Neutrophil (primary cell): ENCODE measurements around the gene FBLIM1.

Source experiments
- H3K27ac ChIP-seq: fragments of 200-600 bp; sonication (generic); 2 replicates; pipeline ENCODE4 v1.5.1; 2016; ENCODE audit warnings: mild to moderate bottlenecking, moderate library complexity
- H3K27me3 ChIP-seq: fragments of 200-600 bp; sonication (generic); 2 replicates; pipeline ENCODE4 v1.6.0; 2016; ENCODE audit warnings: mild to moderate bottlenecking
- H3K36me3 ChIP-seq: fragments of 200-600 bp; sonication (generic); 2 replicates; pipeline ENCODE4 v1.5.1; 2017
- H3K4me1 ChIP-seq, 2 experiments: fragments of 200-600 bp in 1 of 2; sonication (generic) in 1 of 2; 1 replicate in 1 of 2; 2 replicates in 1 of 2; pipeline versions ENCODE4 v1.5.1 to v1.6.1; 2013 to 2016; ENCODE audit warnings: low read depth in 1 of 2, low read length in 1 of 2, mild to moderate bottlenecking in 1 of 2, moderate library complexity in 1 of 2; ENCODE audit not compliant: control insufficient read depth in 1 of 2, insufficient read depth in 1 of 2
- H3K4me3 ChIP-seq, 2 experiments: fragments of 200-600 bp in 1 of 2; sonication (generic) in 1 of 2; 1 replicate in 1 of 2; 2 replicates in 1 of 2; pipeline ENCODE4 v1.5.1; 2013 to 2016; ENCODE audit warnings: low read depth in 1 of 2, low read length in 1 of 2, mild to moderate bottlenecking in 1 of 2, moderate library complexity in 1 of 2
- H3K9me3 ChIP-seq: fragments of 200-600 bp; sonication (generic); 2 replicates; pipeline ENCODE4 v1.5.1; 2016
- CTCF ChIP-seq: fragments of 200-600 bp; sonication (generic); IDR thresholded peaks from 2 replicates; pipeline ENCODE4 v1.5.1; 2016; ENCODE audit warnings: antibody characterized with exemption

Gene FBLIM1

GRCh38 chr1:15718199-15718601, 40.4 kb upstream of the FBLIM1 start:
- H3K36me3 ChIP-seq = peaks cover 74% of the 10 kb centered on the region
- no peaks in the 10 kb centered on the region for H3K27me3 ChIP-seq
- H3K9me3 ChIP-seq = no peaks in the 10 kb centered on the region
- no peaks in the 10 kb centered on the region for H3K4me1 ChIP-seq
- H3K4me3 ChIP-seq = no peak overlapping the region
- TF ChIP-seq CTCF = no peak
- no peak overlapping the region for H3K27ac ChIP-seq

DNA sequence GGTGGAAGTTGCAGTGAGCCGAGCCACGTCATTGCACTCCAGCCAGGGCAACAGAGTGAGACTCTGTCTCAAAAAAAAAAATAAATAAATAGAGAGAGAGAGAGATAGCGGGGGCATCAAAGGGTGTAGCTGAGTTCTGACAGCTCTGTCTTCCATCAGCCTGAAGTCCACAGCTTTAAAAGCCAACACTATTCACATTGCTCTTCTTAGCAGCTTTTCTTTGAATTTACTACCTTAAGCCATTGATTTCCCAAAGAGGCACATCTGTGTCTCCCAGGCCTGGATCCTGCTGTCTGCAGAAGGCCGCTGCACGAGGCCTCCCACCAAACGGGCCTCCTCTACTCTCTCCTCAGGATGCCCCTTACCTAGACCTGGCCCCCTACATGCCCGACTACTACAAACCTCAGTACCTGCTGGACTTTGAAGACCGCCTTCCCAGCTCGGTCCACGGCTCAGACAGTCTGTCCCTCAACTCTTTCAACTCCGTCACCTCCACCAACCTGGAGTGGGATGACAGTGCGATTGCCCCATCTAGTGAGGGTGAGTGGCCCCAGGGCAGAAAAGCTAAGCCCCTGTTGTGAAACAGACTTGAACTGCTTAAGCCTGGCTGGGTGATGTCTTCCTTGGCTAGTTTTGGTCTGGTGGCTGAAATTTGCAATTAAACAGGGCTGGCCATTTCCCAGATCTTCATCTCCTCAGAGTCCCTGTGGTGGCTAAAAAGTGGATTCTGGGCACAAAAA, 39.0 kb upstream of the FBLIM1 start:
- no peaks in the 10 kb centered on the region for H3K9me3 ChIP-seq
- no peak overlapping the region for H3K4me3 ChIP-seq
- H3K36me3 ChIP-seq = peaks cover 85% of the 10 kb centered on the region
- no peaks in the 10 kb centered on the region for H3K4me1 ChIP-seq
- H3K27ac ChIP-seq = no peak overlapping the region
- TF ChIP-seq CTCF = no peak
- no peaks in the 10 kb centered on the region for H3K27me3 ChIP-seq

- H3K4me1 ChIP-seq = no peaks in the 10 kb centered on the region
- no peak overlapping the region for H3K4me3 ChIP-seq
- H3K27ac ChIP-seq = no peak overlapping the region
- no peaks in the 10 kb centered on the region for H3K27me3 ChIP-seq
- H3K9me3 ChIP-seq = no peaks in the 10 kb centered on the region
- TF ChIP-seq CTCF = no peak
- peaks cover 96% of the 10 kb centered on the region for H3K36me3 ChIP-seq
Observed at GRCh38 chr1:15720861-15721260, 37.7 kb upstream of the FBLIM1 start.

- Histone ChIP-seq H3K27me3 (no peaks in the 10 kb centered on the region), H3K36me3 (peaks cover 98% of the 10 kb centered on the region), H3K27ac (no peak overlapping the region), H3K4me3 (no peak overlapping the region), H3K4me1 (no peaks in the 10 kb centered on the region), H3K9me3 (no peaks in the 10 kb centered on the region)
- no peak for TF ChIP-seq CTCF
Observed at GRCh38 chr1:15722411-15722810, 36.2 kb upstream of the FBLIM1 start.

- peaks cover 98% of the 10 kb centered on the region for H3K36me3 ChIP-seq
Observed at GRCh38 chr1:15722836-15723532, 35.6 kb upstream of the FBLIM1 start.

More at GRCh38 chr1:15722836-15723532, 35.6 kb upstream of the FBLIM1 start:
- Histone ChIP-seq H3K27ac (no peak overlapping the region), H3K4me1 (no peaks in the 10 kb centered on the region), H3K27me3 (no peaks in the 10 kb centered on the region), H3K9me3 (no peaks in the 10 kb centered on the region), H3K4me3 (no peak overlapping the region)
- no peak for TF ChIP-seq CTCF
